CD14-positive monocyte (primary cell): Measurements from ENCODE around the gene RAB5A. TPM values are rescaled to one million over a fixed set of nuclear protein-coding genes. Genes with fewer than 3 reads are reported as not detected.

Experiments
- DNase-seq, 3 donors: peaks; one replicate each; pipeline ENCODE4 v3.0.0-alpha.2; 2011 to 2022
- H2AFZ ChIP-seq: 2 replicates; pipeline ENCODE4 v1.6.0; 2012; ENCODE audit warnings: mild to moderate bottlenecking, low read depth, low read length, inconsistent platforms; ENCODE audit not compliant: insufficient read depth, poor library complexity, severe bottlenecking
- H3K27ac ChIP-seq, 2 donors: 1 replicate in 1 of 2; 2 replicates in 1 of 2; pipeline ENCODE4 v1.5.1; 2012 to 2013; ENCODE audit warnings: low read length in 2 of 2, control low read depth in 1 of 2, inconsistent platforms in 1 of 2, low read depth in 1 of 2, mild to moderate bottlenecking in 1 of 2
- H3K27me3 ChIP-seq, 2 donors: one replicate each; pipeline versions ENCODE4 v1.6.0 to v1.6.1; 2011 to 2013; ENCODE audit warnings: low read length in 2 of 2; ENCODE audit not compliant: control insufficient read depth in 2 of 2, insufficient read depth in 2 of 2
- H3K36me3 ChIP-seq, 2 donors: replicated peaks in 1 of 2; 1 replicate in 1 of 2; 2 replicates in 1 of 2; pipeline versions ENCODE4 v1.5.1 to v1.6.1; 2012 to 2013; ENCODE audit warnings: low read length in 2 of 2, control low read depth in 1 of 2, inconsistent platforms in 1 of 2, mild to moderate bottlenecking in 1 of 2; ENCODE audit not compliant: insufficient read depth in 2 of 2, control insufficient read depth in 1 of 2
- H3K4me1 ChIP-seq, 2 donors: 1 replicate in 1 of 2; 2 replicates in 1 of 2; pipeline versions ENCODE4 v1.5.1 to v1.6.1; 2012 to 2013; ENCODE audit warnings: low read length in 2 of 2, control low read depth in 1 of 2, inconsistent platforms in 1 of 2, mild to moderate bottlenecking in 1 of 2, moderate library complexity in 1 of 2; ENCODE audit not compliant: insufficient read depth in 2 of 2, control insufficient read depth in 1 of 2
- H3K4me2 ChIP-seq: replicated peaks from 2 replicates; pipeline ENCODE3; 2012; ENCODE audit warnings: low read length, moderate library complexity, mild to moderate bottlenecking; ENCODE audit not compliant: poor library complexity, severe bottlenecking; ENCODE audit errors: extremely low read depth
- H3K4me3 ChIP-seq, 3 experiments: fragments of 200-600 bp in 1 of 3; sonication (generic) in 1 of 3; replicated peaks in 1 of 3; 1 replicate in 2 of 3; 2 replicates in 1 of 3; pipeline ENCODE4 v1.5.1; 2011 to 2013; ENCODE audit warnings: low read length in 3 of 3, mild to moderate bottlenecking in 3 of 3, control low read depth in 2 of 3, low read depth in 2 of 3, inconsistent platforms in 1 of 3, moderate library complexity in 1 of 3
- H3K79me2 ChIP-seq: 2 replicates; pipeline ENCODE4 v1.6.0; 2012; ENCODE audit warnings: mild to moderate bottlenecking, control low read depth, inconsistent platforms, low read length, moderate library complexity; ENCODE audit not compliant: insufficient read depth
- H3K9ac ChIP-seq: 2 replicates; pipeline ENCODE4 v1.6.0; 2017; ENCODE audit warnings: low read length, mild to moderate bottlenecking; ENCODE audit not compliant: insufficient read depth, poor library complexity, severe bottlenecking
- H3K9me3 ChIP-seq, 2 donors: replicated peaks in 1 of 2; 1 replicate in 1 of 2; 2 replicates in 1 of 2; pipeline versions ENCODE4 v1.5.1 to v1.6.1; 2012 to 2013; ENCODE audit warnings: low read length in 2 of 2, control low read depth in 1 of 2; ENCODE audit not compliant: control insufficient read depth in 1 of 2, insufficient read depth in 1 of 2
- H4K20me1 ChIP-seq: 2 replicates; pipeline ENCODE4 v1.6.0; 2012; ENCODE audit warnings: mild to moderate bottlenecking, low read length, control low read depth, moderate library complexity; ENCODE audit not compliant: insufficient read depth
- H3K27ac Mint-ChIP-seq, 7 donors: one replicate each; pipeline ENCODE4 v1.8.0; 2020; ENCODE audit warnings: mild to moderate bottlenecking in 7 of 7, mixed read lengths in 7 of 7, moderate library complexity in 6 of 7, inconsistent platforms in 2 of 7
- H3K27me3 Mint-ChIP-seq, 3 donors: one replicate each; pipeline ENCODE4 v1.8.0; 2021 to 2022; ENCODE audit warnings: low read depth in 3 of 3, mild to moderate bottlenecking in 3 of 3, mixed read lengths in 3 of 3, moderate library complexity in 3 of 3, inconsistent platforms in 1 of 3
- H3K36me3 Mint-ChIP-seq, 2 donors: one replicate each; pipeline ENCODE4 v1.8.0; 2020; ENCODE audit warnings: mixed read lengths in 2 of 2, inconsistent platforms in 1 of 2, mild to moderate bottlenecking in 1 of 2
- H3K4me1 Mint-ChIP-seq: one replicate; pipeline ENCODE4 v1.8.0; 2020; ENCODE audit warnings: mild to moderate bottlenecking, mixed read lengths
- H3K4me3 Mint-ChIP-seq, 2 donors: one replicate each; pipeline ENCODE4 v1.8.0; 2020; ENCODE audit warnings: mild to moderate bottlenecking in 2 of 2, mixed read lengths in 2 of 2, moderate library complexity in 1 of 2
- H3K9me3 Mint-ChIP-seq, 7 donors: one replicate each; pipeline ENCODE4 v1.8.0; 2020 to 2022; ENCODE audit warnings: mixed read lengths in 7 of 7, mild to moderate bottlenecking in 6 of 7, moderate library complexity in 6 of 7, inconsistent platforms in 2 of 7
- CTCF ChIP-seq: fragments of 200-600 bp; IDR thresholded peaks from one replicate; pipeline ENCODE4 v1.8.0; 2022; ENCODE audit warnings: antibody characterized with exemption, mild to moderate bottlenecking
- WGBS: methylation state at CpG from one replicate; pipeline ENCODE4 v1.1.5; 2013; ENCODE audit warnings: missing lambda C conversion rate; ENCODE audit not compliant: insufficient coverage; 5-methylcytosine and 5-hydroxymethylcytosine counted together
- intact Hi-C, 2 donors: fragments of 100-400 bp; cut with micrococcal nuclease; formaldehyde crosslinking; loops; one replicate each; pipeline versions ENCODE4 v1.15.0 to v1.15.1; 2023
- polyA plus RNA-seq, 3 donors: library from polyadenylated mRNA; depleted of rRNA in 1 of 3; unstranded in 2 of 3; stranded (reverse) in 1 of 3; fragments of 300-500 nt in 2 of 3; fragments of >200 nt in 1 of 3; fragmentation: Illumina TruSeq in 2 of 3; gene quantifications; 1 replicate in 2 of 3; 2 replicates in 1 of 3; pipeline ENCODE4 v1.2.3, GENCODE V29; 2012 to 2021

RAB5A gene
- polyA plus RNA-seq, 3 donors: 25.7 to 60.2 (median 33.8) TPM

- H3K79me2 ChIP-seq: no peaks in the 10 kb centered on the region
- no peak overlapping the region for H3K4me3 ChIP-seq
- Mint-ChIP-seq H3K27me3 (peaks cover 0 to 6% (median 2%) of the 10 kb centered on the region in 3 donors), H3K27ac (no peak overlapping the region), H3K9me3 (peaks cover 0 to 3% (median 0%) of the 10 kb centered on the region in 7 donors), H3K4me1 (peaks cover 8% of the 10 kb centered on the region), H3K36me3 (no peaks in the 10 kb centered on the region), H3K4me3 (no peak overlapping the region)
- 86% methylated on average over 2 of the region's 2 CpGs for WGBS
- no peaks in the 10 kb centered on the region for H3K27me3 ChIP-seq
- H3K9ac ChIP-seq: no peak overlapping the region
- intact Hi-C loops: no loop called here
- H2AFZ ChIP-seq: no peak overlapping the region
- H4K20me1 ChIP-seq: no peaks in the 10 kb centered on the region
- H3K27ac ChIP-seq: no peak overlapping the region
- TF ChIP-seq CTCF: no peak
- H3K9me3 ChIP-seq: no peaks in the 10 kb centered on the region
- no peaks in the 10 kb centered on the region for H3K4me1 ChIP-seq
- no peak overlapping the region for H3K4me2 ChIP-seq
- H3K36me3 ChIP-seq: no peaks in the 10 kb centered on the region
- DNase-seq: no peak
These were observed 76.9 kb downstream of the RAB5A start for GRCh38 chr3:20023623-20024405.

DNA sequence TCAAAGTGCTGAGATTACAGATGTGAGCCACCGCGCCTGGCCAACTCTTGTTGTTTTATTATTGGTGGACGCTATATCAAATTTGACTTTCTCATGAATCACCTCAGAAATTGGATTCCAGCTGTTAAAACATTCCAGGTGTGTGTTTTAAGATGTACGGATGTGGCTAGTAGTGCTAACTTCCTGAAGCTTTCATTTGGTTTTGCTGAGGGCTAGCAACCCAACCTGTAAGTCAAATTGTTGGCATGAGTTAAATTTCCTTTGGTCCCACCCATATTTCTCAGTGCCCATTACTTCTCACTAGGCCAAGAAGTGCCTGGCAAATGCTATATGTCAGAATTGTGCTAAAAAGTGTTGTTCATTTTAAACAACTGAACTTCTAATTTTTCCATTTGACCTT lies 80.2 kb downstream of the RAB5A start:
- Mint-ChIP-seq H3K4me1 (peaks cover 8% of the 10 kb centered on the region), H3K9me3 (no peaks in the 10 kb centered on the region), H3K27me3 (peaks cover 0 to 8% (median 2%) of the 10 kb centered on the region in 3 donors), H3K36me3 (no peaks in the 10 kb centered on the region), H3K27ac (no peak overlapping the region), H3K4me3 (no peak overlapping the region)
- Histone ChIP-seq H4K20me1 (no peaks in the 10 kb centered on the region), H3K9ac (no peak overlapping the region), H3K4me3 (no peak overlapping the region), H2AFZ (no peak overlapping the region), H3K9me3 (no peaks in the 10 kb centered on the region), H3K27ac (no peak overlapping the region), H3K36me3 (no peaks in the 10 kb centered on the region), H3K4me2 (no peak overlapping the region), H3K4me1 (no peaks in the 10 kb centered on the region), H3K27me3 (no peaks in the 10 kb centered on the region), H3K79me2 (no peaks in the 10 kb centered on the region)
- DNase-seq: no peak
- intact Hi-C loops: no loop called here
- no peak for TF ChIP-seq CTCF
- no CpG with 5 or more reads among the region's 4 CpGs for WGBS
